Measurements from ENCODE around the gene RNU6-7.
A peak's percentile ranks its signal among the peaks of the same experiment; 100 is the strongest.

The RNU6-7 gene

DNA sequence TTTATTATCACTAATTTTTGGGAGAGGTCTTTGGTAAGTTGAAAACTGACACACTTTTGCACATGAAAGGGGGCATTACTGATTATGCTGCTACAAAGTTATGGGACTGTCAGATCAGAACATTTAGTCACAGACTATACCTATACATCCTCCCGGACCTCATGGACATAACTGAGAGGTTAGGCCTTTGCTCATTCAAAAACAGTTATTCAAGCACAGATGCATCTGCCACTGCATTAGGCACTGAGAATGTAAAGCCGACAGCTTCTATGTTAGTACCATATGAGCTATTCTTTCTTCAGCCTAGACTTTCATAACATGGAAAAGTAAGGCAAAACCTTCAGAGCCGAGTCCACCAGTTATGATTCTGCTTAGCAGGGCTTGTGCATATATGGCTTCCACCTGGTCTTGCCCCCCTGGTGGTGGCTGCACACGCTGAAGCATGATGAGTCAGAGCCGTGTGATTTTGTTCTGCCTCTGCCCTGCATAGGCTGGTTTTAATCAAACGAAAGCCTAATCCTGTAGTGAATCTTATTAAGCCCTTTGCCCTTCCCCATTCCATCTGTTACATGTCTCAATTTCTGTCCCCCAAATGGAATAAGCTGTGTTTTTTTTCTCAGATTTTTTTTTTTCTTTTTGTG lies 23.0 kb downstream of the RNU6-7 start:
- no peak overlapping the region for H2BK120ac ChIP-seq (ENCODE audit: low read depth, low read length)
- no peaks in the 10 kb centered on the region for H3K27me3 ChIP-seq (ENCODE audit: control insufficient read depth in 1 of 2, insufficient read depth in 1 of 2, low read length in 2 of 2)
- H2AK5ac ChIP-seq (ENCODE audit: low read length, severe bottlenecking): no peak overlapping the region
- no peaks in the 10 kb centered on the region for H3K9me3 ChIP-seq (ENCODE audit: control insufficient read depth, low read length)
- H3K9ac ChIP-seq (ENCODE audit: low read length): peak overlapping the region; percentile 33
- H2AFZ ChIP-seq (ENCODE audit: low read depth, low read length): no peak overlapping the region
- WGBS: 56% methylated on average over 5 of the region's 6 CpGs
- no peak overlapping the region for H3K4me3 ChIP-seq (ENCODE audit: insufficient read depth in 1 of 2, low read depth in 1 of 2, low read length in 2 of 2)
- no peaks in the 10 kb centered on the region for H3K4me1 ChIP-seq (ENCODE audit: control insufficient read depth, insufficient read depth, low read depth, low read length)
- no peak overlapping the region for H3K4ac ChIP-seq (ENCODE audit: low read depth in 1 of 2, low read length in 2 of 2)
- peak overlapping the region in 1 of 2 experiments; percentile 27 for H3K18ac ChIP-seq (ENCODE audit: low read depth in 1 of 2, low read length in 2 of 2)
- H3K14ac ChIP-seq (ENCODE audit: low read length in 2 of 2): no peak overlapping the region
- H4K8ac ChIP-seq (ENCODE audit: low read length): no peak overlapping the region
- no peak overlapping the region for H2BK5ac ChIP-seq (ENCODE audit: low read depth, low read length, poor library complexity, severe bottlenecking)
- no peak overlapping the region for H4K91ac ChIP-seq (ENCODE audit: low read length)
- H3K4me2 ChIP-seq (ENCODE audit: low read length, poor library complexity, severe bottlenecking): no peak overlapping the region
- H3K23ac ChIP-seq (ENCODE audit: low read length in 2 of 2): no peak overlapping the region
- H3K27ac ChIP-seq (ENCODE audit: low read length, poor library complexity, severe bottlenecking): no peak overlapping the region
- H3K36me3 ChIP-seq (ENCODE audit: control insufficient read depth in 1 of 2, insufficient read depth in 2 of 2, low read depth in 1 of 2, low read length in 2 of 2): no peaks in the 10 kb centered on the region
- no peaks in the 10 kb centered on the region for H3K79me1 ChIP-seq (replicated peaks; ENCODE audit: low read length, poor library complexity, severe bottlenecking)
- peak overlapping the region; percentile 11 to 42 for H2BK12ac ChIP-seq (ENCODE audit: low read length in 2 of 2)
- no peak overlapping the region for H2BK15ac ChIP-seq (ENCODE audit: low read depth, poor library complexity, severe bottlenecking)
- DNase-seq: peak; percentile 66

DNA sequence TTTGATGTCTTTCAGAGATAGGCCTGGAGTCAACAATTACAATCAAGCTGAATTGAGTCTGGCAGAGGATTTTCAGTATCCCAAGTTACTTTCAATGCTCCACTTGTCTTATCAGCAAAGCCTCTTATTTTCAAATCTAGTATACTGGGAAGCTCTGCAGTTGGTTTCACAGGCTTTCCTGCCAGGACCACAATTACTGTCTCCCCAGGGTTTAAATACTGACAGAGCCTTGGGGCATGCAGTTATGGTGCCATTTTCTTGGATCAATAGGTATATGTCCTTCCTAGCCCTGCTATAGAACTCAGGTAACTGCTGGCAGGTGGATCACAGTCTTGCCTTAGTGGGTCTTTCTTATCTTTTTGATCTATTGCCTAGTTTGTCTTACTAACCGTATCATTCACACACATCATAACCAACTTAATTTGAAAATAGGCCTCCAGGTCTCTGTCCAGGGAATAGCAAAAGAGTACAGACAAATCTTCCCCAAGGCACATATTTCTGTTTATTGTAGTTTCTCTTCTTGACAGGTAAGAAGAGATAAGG lies 23.6 kb downstream of the RNU6-7 start:
- H2BK15ac ChIP-seq (ENCODE audit: low read depth, poor library complexity, severe bottlenecking): no peak overlapping the region
- no peak for DNase-seq
- WGBS: 0% methylated on average over 1 of the region's 1 CpG
- no peak overlapping the region for H3K4me2 ChIP-seq (ENCODE audit: low read length, poor library complexity, severe bottlenecking)
- H3K4ac ChIP-seq (ENCODE audit: low read depth in 1 of 2, low read length in 2 of 2): no peak overlapping the region
- no peak overlapping the region for H2AFZ ChIP-seq (ENCODE audit: low read depth, low read length)
- H3K27ac ChIP-seq (ENCODE audit: low read length, poor library complexity, severe bottlenecking): peak overlapping the region; percentile 0
- no peak overlapping the region for H2BK12ac ChIP-seq (ENCODE audit: low read length in 2 of 2)
- H4K8ac ChIP-seq (ENCODE audit: low read length): no peak overlapping the region
- H3K9me3 ChIP-seq (ENCODE audit: control insufficient read depth, low read length): no peaks in the 10 kb centered on the region
- no peak overlapping the region for H3K4me3 ChIP-seq (ENCODE audit: insufficient read depth in 1 of 2, low read depth in 1 of 2, low read length in 2 of 2)
- H2BK5ac ChIP-seq (ENCODE audit: low read depth, low read length, poor library complexity, severe bottlenecking): no peak overlapping the region
- no peaks in the 10 kb centered on the region for H3K79me1 ChIP-seq (replicated peaks; ENCODE audit: low read length, poor library complexity, severe bottlenecking)
- no peaks in the 10 kb centered on the region for H3K4me1 ChIP-seq (ENCODE audit: control insufficient read depth, insufficient read depth, low read depth, low read length)
- no peak overlapping the region for H3K14ac ChIP-seq (ENCODE audit: low read length in 2 of 2)
- H3K23ac ChIP-seq (ENCODE audit: low read length in 2 of 2): no peak overlapping the region
- H2AK5ac ChIP-seq (ENCODE audit: low read length, severe bottlenecking): peak overlapping the region; percentile 5
- peak overlapping the region; percentile 33 for H3K9ac ChIP-seq (ENCODE audit: low read length)
- no peaks in the 10 kb centered on the region for H3K27me3 ChIP-seq (ENCODE audit: control insufficient read depth in 1 of 2, insufficient read depth in 1 of 2, low read length in 2 of 2)
- H4K91ac ChIP-seq (ENCODE audit: low read length): no peak overlapping the region
- no peak overlapping the region for H3K18ac ChIP-seq (ENCODE audit: low read depth in 1 of 2, low read length in 2 of 2)
- H2BK120ac ChIP-seq (ENCODE audit: low read depth, low read length): no peak overlapping the region
- no peaks in the 10 kb centered on the region for H3K36me3 ChIP-seq (ENCODE audit: control insufficient read depth in 1 of 2, insufficient read depth in 2 of 2, low read depth in 1 of 2, low read length in 2 of 2)

DNA sequence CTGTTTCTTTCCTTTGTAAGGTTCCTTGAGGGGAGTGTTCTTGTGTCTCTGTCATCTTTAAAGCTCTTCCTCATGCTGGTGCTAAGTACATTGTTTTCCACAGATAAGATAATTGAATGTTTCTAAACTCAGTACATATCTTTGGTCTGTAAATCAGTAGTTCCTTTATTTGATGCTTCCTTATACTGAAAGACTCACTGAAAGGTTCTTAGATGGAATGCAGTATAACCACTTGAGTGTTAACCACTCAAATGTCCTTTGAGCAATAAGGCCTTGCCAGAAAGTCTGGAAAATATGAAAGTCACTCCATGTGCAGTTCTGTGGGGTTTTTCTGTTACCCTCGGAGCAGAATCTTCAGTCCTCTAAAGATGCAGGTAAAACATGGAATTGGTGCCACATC lies 24.2 kb downstream of the RNU6-7 start:
- Histone ChIP-seq H3K4ac (ENCODE audit: low read depth in 1 of 2, low read length in 2 of 2) (no peak overlapping the region), H2BK15ac (ENCODE audit: low read depth, poor library complexity, severe bottlenecking) (no peak overlapping the region), H3K27me3 (ENCODE audit: control insufficient read depth in 1 of 2, insufficient read depth in 1 of 2, low read length in 2 of 2) (no peaks in the 10 kb centered on the region), H3K23ac (ENCODE audit: low read length in 2 of 2) (no peak overlapping the region), H2BK120ac (ENCODE audit: low read depth, low read length) (no peak overlapping the region), H3K9ac (ENCODE audit: low read length) (no peak overlapping the region), H3K14ac (ENCODE audit: low read length in 2 of 2) (no peak overlapping the region), H3K18ac (ENCODE audit: low read depth in 1 of 2, low read length in 2 of 2) (no peak overlapping the region), H3K4me1 (ENCODE audit: control insufficient read depth, insufficient read depth, low read depth, low read length) (peaks cover 1% of the 10 kb centered on the region), H3K9me3 (ENCODE audit: control insufficient read depth, low read length) (no peaks in the 10 kb centered on the region), H2BK5ac (ENCODE audit: low read depth, low read length, poor library complexity, severe bottlenecking) (no peak overlapping the region), H2AFZ (ENCODE audit: low read depth, low read length) (no peak overlapping the region), H3K4me2 (ENCODE audit: low read length, poor library complexity, severe bottlenecking) (no peak overlapping the region), H4K8ac (ENCODE audit: low read length) (no peak overlapping the region), H2AK5ac (ENCODE audit: low read length, severe bottlenecking) (no peak overlapping the region), H2BK12ac (ENCODE audit: low read length in 2 of 2) (no peak overlapping the region), H3K27ac (ENCODE audit: low read length, poor library complexity, severe bottlenecking) (no peak overlapping the region), H3K79me1 (replicated peaks; ENCODE audit: low read length, poor library complexity, severe bottlenecking) (no peaks in the 10 kb centered on the region), H3K4me3 (ENCODE audit: insufficient read depth in 1 of 2, low read depth in 1 of 2, low read length in 2 of 2) (no peak overlapping the region), H4K91ac (ENCODE audit: low read length) (no peak overlapping the region), H3K36me3 (ENCODE audit: control insufficient read depth in 1 of 2, insufficient read depth in 2 of 2, low read depth in 1 of 2, low read length in 2 of 2) (no peaks in the 10 kb centered on the region)
- DNase-seq: peak; percentile 49
- WGBS: 100% methylated on average over 1 of the region's 1 CpG

GRCh38 chr14:32230181-32230580 lies 28.3 kb downstream of the RNU6-7 start:
- H4K8ac ChIP-seq (ENCODE audit: low read length): no peak overlapping the region
- H3K79me1 ChIP-seq (replicated peaks; ENCODE audit: low read length, poor library complexity, severe bottlenecking): no peaks in the 10 kb centered on the region
- H3K36me3 ChIP-seq (ENCODE audit: control insufficient read depth in 1 of 2, insufficient read depth in 2 of 2, low read depth in 1 of 2, low read length in 2 of 2): no peaks in the 10 kb centered on the region

More at GRCh38 chr14:32230181-32230580, 28.3 kb downstream of the RNU6-7 start:
- no peaks in the 10 kb centered on the region for H3K9me3 ChIP-seq (ENCODE audit: control insufficient read depth, low read length)
- H3K27ac ChIP-seq (ENCODE audit: low read length, poor library complexity, severe bottlenecking): peak overlapping the region; percentile 51
- H3K14ac ChIP-seq (ENCODE audit: low read length in 2 of 2): no peak overlapping the region
- no peak overlapping the region for H3K4ac ChIP-seq (ENCODE audit: low read depth in 1 of 2, low read length in 2 of 2)
- H3K23ac ChIP-seq (ENCODE audit: low read length in 2 of 2): no peak overlapping the region
- peak overlapping the region in 1 of 2 experiments; percentile 9 for H3K4me3 ChIP-seq (ENCODE audit: insufficient read depth in 1 of 2, low read depth in 1 of 2, low read length in 2 of 2)
- H2BK12ac ChIP-seq (ENCODE audit: low read length in 2 of 2): no peak overlapping the region
- H3K4me2 ChIP-seq (ENCODE audit: low read length, poor library complexity, severe bottlenecking): no peak overlapping the region
- no peak overlapping the region for H4K91ac ChIP-seq (ENCODE audit: low read length)
- H3K18ac ChIP-seq (ENCODE audit: low read depth in 1 of 2, low read length in 2 of 2): no peak overlapping the region
- no peak overlapping the region for H2BK120ac ChIP-seq (ENCODE audit: low read depth, low read length)
- DNase-seq: peak; percentile 32
- peak overlapping the region; percentile 27 for H3K9ac ChIP-seq (ENCODE audit: low read length)
- peak overlapping the region; percentile 13 for H2AK5ac ChIP-seq (ENCODE audit: low read length, severe bottlenecking)
- H3K4me1 ChIP-seq (ENCODE audit: control insufficient read depth, insufficient read depth, low read depth, low read length): peaks cover 1% of the 10 kb centered on the region
- 6% methylated on average over 3 of the region's 3 CpGs for WGBS
- no peak overlapping the region for H2AFZ ChIP-seq (ENCODE audit: low read depth, low read length)
- no peaks in the 10 kb centered on the region for H3K27me3 ChIP-seq (ENCODE audit: control insufficient read depth in 1 of 2, insufficient read depth in 1 of 2, low read length in 2 of 2)
- H2BK15ac ChIP-seq (ENCODE audit: low read depth, poor library complexity, severe bottlenecking): no peak overlapping the region
- H2BK5ac ChIP-seq (ENCODE audit: low read depth, low read length, poor library complexity, severe bottlenecking): no peak overlapping the region

All from mesenchymal stem cell (in vitro differentiated cells and primary cell).